A549 (cell line): ENCODE results near the gene DLGAP1. TPM values are rescaled to one million over a fixed set of nuclear protein-coding genes. Genes with fewer than 3 reads are reported as not detected.
A peak's percentile ranks its signal among the peaks of the same experiment; 100 is the strongest.

Experiments used
- BCL3 ChIP-seq: fragments of >200 bp; sonication (Bioruptor Twin); formaldehyde crosslinking; IDR thresholded peaks from 3 replicates; pipeline ENCODE4 v1.6.1; 2016
- CBX8 ChIP-seq: fragments of 200-600 bp; sonication (generic); IDR thresholded peaks from 2 replicates; pipeline ENCODE4 v1.6.1; 2016
- CEBPB ChIP-seq, 2 experiments: fragments of >200 bp in 1 of 2; sonication (Bioruptor Twin) in 1 of 2; formaldehyde crosslinking in 1 of 2; IDR thresholded peaks; 2 replicates each; pipeline ENCODE4 v1.6.1; 2012 to 2016
- CHD4 ChIP-seq: fragments of 200-600 bp; sonication (generic); IDR thresholded peaks from 2 replicates; pipeline ENCODE4 v1.6.1; 2016; ENCODE audit warnings: antibody characterized with exemption, mild to moderate bottlenecking, borderline replicate concordance
- FOSB ChIP-seq: fragments of 250-450 bp; sonication (Bioruptor Pico); IDR thresholded peaks from 2 replicates; pipeline ENCODE4 v1.5.0; 2020; ENCODE audit warnings: mild to moderate bottlenecking, moderate library complexity
- FOSL2 ChIP-seq, 2 experiments: fragments of 450-650 bp in 1 of 2; fragments of >200 bp in 1 of 2; sonication (Bioruptor Twin) in 1 of 2; formaldehyde crosslinking; IDR thresholded peaks; 2 replicates each; pipeline versions ENCODE4 v1.5.0 to v1.6.1; 2016 to 2020; ENCODE audit warnings: mild to moderate bottlenecking in 1 of 2, moderate library complexity in 1 of 2
- FOXS1 ChIP-seq: fragments of 250-450 bp; sonication (Bioruptor Pico); IDR thresholded peaks from 2 replicates; pipeline ENCODE4 v1.5.0; 2020; ENCODE audit warnings: mild to moderate bottlenecking, moderate library complexity
- HDAC2 ChIP-seq: fragments of 200-600 bp; sonication (generic); IDR thresholded peaks from 2 replicates; pipeline ENCODE4 v1.6.1; 2016
- HMGXB4 ChIP-seq: fragments of 250-450 bp; sonication (Bioruptor Pico); IDR thresholded peaks from 2 replicates; pipeline ENCODE4 v1.5.0; 2021; ENCODE audit warnings: mild to moderate bottlenecking, moderate library complexity, borderline replicate concordance
- HOXA7 ChIP-seq: fragments of 250-450 bp; sonication (Bioruptor Pico); IDR thresholded peaks from 2 replicates; pipeline ENCODE4 v1.5.0; 2020; ENCODE audit warnings: mild to moderate bottlenecking, moderate library complexity
- HOXB13 ChIP-seq: fragments of 250-450 bp; sonication (Bioruptor Pico); IDR thresholded peaks from 2 replicates; pipeline ENCODE4 v1.5.0; 2020; ENCODE audit warnings: low read depth, mild to moderate bottlenecking, moderate library complexity
- HOXB5 ChIP-seq: fragments of 250-450 bp; sonication (Bioruptor Pico); IDR thresholded peaks from 2 replicates; pipeline ENCODE4 v1.5.0; 2020; ENCODE audit warnings: mild to moderate bottlenecking, moderate library complexity
- JUNB ChIP-seq: fragments of >200 bp; sonication (Bioruptor Twin); formaldehyde crosslinking; IDR thresholded peaks from 2 replicates; pipeline ENCODE4 v1.6.1; 2016
- KDM1A ChIP-seq: fragments of 200-600 bp; sonication (generic); IDR thresholded peaks from 2 replicates; pipeline ENCODE4 v1.6.1; 2016; ENCODE audit warnings: low read depth, mild to moderate bottlenecking
- KDM5A ChIP-seq: fragments of 200-600 bp; sonication (generic); IDR thresholded peaks from 2 replicates; pipeline ENCODE4 v1.6.1; 2016; ENCODE audit warnings: antibody characterized with exemption, mild to moderate bottlenecking
- NR3C1 ChIP-seq: fragments of >200 bp; sonication (Bioruptor Twin); formaldehyde crosslinking; IDR thresholded peaks from 3 replicates; pipeline ENCODE4 v1.6.1; 2017
- PHF8 ChIP-seq: fragments of 200-600 bp; sonication (generic); IDR thresholded peaks from 2 replicates; pipeline ENCODE4 v1.6.1; 2016; ENCODE audit warnings: low read depth, mild to moderate bottlenecking, antibody characterized with exemption, moderate library complexity, borderline replicate concordance
- RAD21 ChIP-seq, 2 experiments: fragments of >200 bp in 1 of 2; sonication (Bioruptor Twin) in 1 of 2; formaldehyde crosslinking in 1 of 2; IDR thresholded peaks in 1 of 2; conservative IDR thresholded peaks in 1 of 2; 2 replicates in 1 of 2; 3 replicates in 1 of 2; pipeline ENCODE4 v1.6.1; 2012 to 2018; ENCODE audit warnings: inconsistent platforms in 1 of 2
- RARB ChIP-seq: fragments of 250-450 bp; sonication (Bioruptor Pico); IDR thresholded peaks from 2 replicates; pipeline ENCODE4 v1.8.0; 2021; ENCODE audit warnings: mild to moderate bottlenecking, moderate library complexity
- RCOR1 ChIP-seq: fragments of 150-350 bp; IDR thresholded peaks from 2 replicates; pipeline ENCODE4 v1.6.1; 2014; ENCODE audit warnings: antibody characterized with exemption, low read length, low read depth
- REST ChIP-seq: fragments of 200-600 bp; sonication (generic); IDR thresholded peaks from 2 replicates; pipeline ENCODE4 v1.6.1; 2016; ENCODE audit warnings: antibody characterized with exemption, mild to moderate bottlenecking, moderate library complexity
- SREBF2 ChIP-seq: fragments of 450-650 bp; IDR thresholded peaks from 2 replicates; pipeline ENCODE4 v1.6.1; 2014; ENCODE audit warnings: mild to moderate bottlenecking, moderate library complexity
- TP53 ChIP-seq: fragments of 250-450 bp; sonication (Bioruptor Pico); IDR thresholded peaks from 2 replicates; pipeline ENCODE4 v1.5.0; 2021; ENCODE audit warnings: mild to moderate bottlenecking, moderate library complexity
- ZC3H11A ChIP-seq: fragments of 450-650 bp; IDR thresholded peaks from 2 replicates; pipeline ENCODE4 v1.6.1; 2014; ENCODE audit warnings: antibody characterized with exemption, mild to moderate bottlenecking
- ZFP36 ChIP-seq: fragments of 450-650 bp; IDR thresholded peaks from 2 replicates; pipeline ENCODE4 v1.6.1; 2014; ENCODE audit warnings: borderline replicate concordance; ENCODE audit not compliant: partially characterized antibody
- polyA plus RNA-seq, 4 experiments: library from polyadenylated mRNA; depleted of rRNA in 3 of 4; stranded (reverse); fragments of >200 nt; fragmentation: RNase III in 1 of 4; extraction: RNeasy Plus Mini Kit Qiagen cat#74134 plus additional on column Dnase treatment in 1 of 4; gene quantifications; 2 replicates in 3 of 4; 3 replicates in 1 of 4; pipeline ENCODE4 v1.2.3, GENCODE V29; 2011 to 2017
- TF ChIP-seq, protein P1 (sequence below): fragments of >200 bp; sonication (Bioruptor Twin); formaldehyde crosslinking; IDR thresholded peaks from 3 replicates; pipeline ENCODE4 v1.5.1; 2016
- TF ChIP-seq, protein P2 (sequence below): IDR thresholded peaks from 2 replicates; pipeline ENCODE4 v1.6.1; 2012

The DLGAP1 gene
- polyA plus RNA-seq, 2 of the 4 experiments (the other 2 are of a cell fraction): 0.04 to 0.12 TPM

DNA sequence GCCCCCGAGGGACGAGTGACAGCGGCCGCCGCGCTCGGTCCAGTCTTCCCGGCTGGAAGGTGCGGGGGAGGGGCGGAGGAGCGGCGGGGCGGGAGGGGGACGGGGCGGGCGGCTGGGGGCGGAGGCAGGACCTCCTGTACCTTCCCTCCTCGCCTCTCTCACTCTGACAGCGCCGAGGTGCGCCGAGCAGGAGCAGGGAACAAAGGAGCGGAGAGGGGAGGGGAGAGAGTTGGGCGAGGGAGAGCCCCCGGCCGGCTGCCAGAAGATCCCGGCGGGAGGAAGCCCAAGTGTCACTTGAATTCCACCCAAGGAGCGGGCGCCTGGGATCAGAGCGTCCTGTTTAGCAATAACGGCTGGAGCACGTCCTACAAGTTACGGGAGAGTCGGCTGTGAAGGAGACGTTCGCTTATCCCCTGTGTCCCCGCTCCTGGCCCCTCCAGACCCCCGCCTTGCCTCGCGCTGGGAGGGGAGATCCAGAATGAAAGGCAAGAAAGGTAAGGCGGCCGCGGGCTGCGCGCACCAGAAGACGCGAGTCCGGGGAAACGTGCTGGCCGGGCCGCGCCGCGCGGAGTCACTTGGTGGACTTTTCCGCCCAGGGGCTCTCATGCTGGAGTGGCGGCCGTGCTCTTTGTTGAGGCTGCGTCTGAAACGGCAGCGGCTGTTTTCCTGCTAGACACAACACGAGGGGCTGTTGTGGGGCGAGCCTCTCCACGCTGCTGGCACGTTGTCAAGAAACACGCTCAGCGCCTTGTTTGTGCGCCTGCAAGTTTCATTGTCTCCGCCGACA, 1004.9 kb downstream of the DLGAP1 start, which contains the start of gene TGIF1 (continued):
- no peak for TF ChIP-seq SREBF2
- TF ChIP-seq CHD4: no peak
- no peak for TF ChIP-seq RARB (CRISPR knock-in tag)
- TF ChIP-seq ZFP36: no peak
- TF ChIP-seq NR3C1: no peak
- TF ChIP-seq RCOR1: no peak
- no peak for TF ChIP-seq KDM5A
- TF ChIP-seq HMGXB4 (CRISPR knock-in tag): no peak
- TF ChIP-seq TP53: 0 out of 2 replicates have a peak, but pooled peaks have one; percentile 64
- TF ChIP-seq PHF8: no peak
- TF ChIP-seq, protein P1, sequence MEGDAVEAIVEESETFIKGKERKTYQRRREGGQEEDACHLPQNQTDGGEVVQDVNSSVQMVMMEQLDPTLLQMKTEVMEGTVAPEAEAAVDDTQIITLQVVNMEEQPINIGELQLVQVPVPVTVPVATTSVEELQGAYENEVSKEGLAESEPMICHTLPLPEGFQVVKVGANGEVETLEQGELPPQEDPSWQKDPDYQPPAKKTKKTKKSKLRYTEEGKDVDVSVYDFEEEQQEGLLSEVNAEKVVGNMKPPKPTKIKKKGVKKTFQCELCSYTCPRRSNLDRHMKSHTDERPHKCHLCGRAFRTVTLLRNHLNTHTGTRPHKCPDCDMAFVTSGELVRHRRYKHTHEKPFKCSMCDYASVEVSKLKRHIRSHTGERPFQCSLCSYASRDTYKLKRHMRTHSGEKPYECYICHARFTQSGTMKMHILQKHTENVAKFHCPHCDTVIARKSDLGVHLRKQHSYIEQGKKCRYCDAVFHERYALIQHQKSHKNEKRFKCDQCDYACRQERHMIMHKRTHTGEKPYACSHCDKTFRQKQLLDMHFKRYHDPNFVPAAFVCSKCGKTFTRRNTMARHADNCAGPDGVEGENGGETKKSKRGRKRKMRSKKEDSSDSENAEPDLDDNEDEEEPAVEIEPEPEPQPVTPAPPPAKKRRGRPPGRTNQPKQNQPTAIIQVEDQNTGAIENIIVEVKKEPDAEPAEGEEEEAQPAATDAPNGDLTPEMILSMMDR: no peak
- TF ChIP-seq HOXB13: no peak
- no peak; a peak in 1 of 5 replicates for TF ChIP-seq RAD21 (conservative IDR thresholded peaks at IDR 0.05 in 1 of 2, IDR thresholded peaks at IDR 0.05 in 1 of 2)
- no peak for TF ChIP-seq CEBPB (IDR thresholded peaks at IDR 0.05)
- no peak for TF ChIP-seq HOXB5 (CRISPR knock-in tag)
- no peak for TF ChIP-seq ZC3H11A
- no peak for TF ChIP-seq FOXS1 (CRISPR knock-in tag)
- no peak for TF ChIP-seq HDAC2
- TF ChIP-seq BCL3: 0 out of 3 replicates have a peak, but pooled peaks have one; percentile 40
- TF ChIP-seq KDM1A: no peak
- no peak for TF ChIP-seq FOSL2 (IDR thresholded peaks at IDR 0.05)
- TF ChIP-seq FOSL2 (CRISPR knock-in tag; IDR thresholded peaks at IDR 0.05): no peak
- TF ChIP-seq REST: 0 out of 2 replicates have a peak, but pooled peaks have one; percentile 21
- TF ChIP-seq, protein P2, sequence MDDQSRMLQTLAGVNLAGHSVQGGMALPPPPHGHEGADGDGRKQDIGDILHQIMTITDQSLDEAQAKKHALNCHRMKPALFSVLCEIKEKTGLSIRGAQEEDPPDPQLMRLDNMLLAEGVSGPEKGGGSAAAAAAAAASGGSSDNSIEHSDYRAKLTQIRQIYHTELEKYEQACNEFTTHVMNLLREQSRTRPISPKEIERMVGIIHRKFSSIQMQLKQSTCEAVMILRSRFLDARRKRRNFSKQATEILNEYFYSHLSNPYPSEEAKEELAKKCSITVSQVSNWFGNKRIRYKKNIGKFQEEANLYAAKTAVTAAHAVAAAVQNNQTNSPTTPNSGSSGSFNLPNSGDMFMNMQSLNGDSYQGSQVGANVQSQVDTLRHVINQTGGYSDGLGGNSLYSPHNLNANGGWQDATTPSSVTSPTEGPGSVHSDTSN: peak; percentile 62
- no peak for TF ChIP-seq HOXA7 (CRISPR knock-in tag)
- TF ChIP-seq JUNB: no peak
- no peak for TF ChIP-seq CBX8
- TF ChIP-seq FOSB: no peak
